Measurements from ENCODE around the gene ACTR3C. TPM values are rescaled to one million over a fixed set of nuclear protein-coding genes. Genes with fewer than 3 reads are reported as not detected.

ACTR3C gene
- total RNA-seq, 1 experiment from 2014 or later = 3.6 TPM

DNA sequence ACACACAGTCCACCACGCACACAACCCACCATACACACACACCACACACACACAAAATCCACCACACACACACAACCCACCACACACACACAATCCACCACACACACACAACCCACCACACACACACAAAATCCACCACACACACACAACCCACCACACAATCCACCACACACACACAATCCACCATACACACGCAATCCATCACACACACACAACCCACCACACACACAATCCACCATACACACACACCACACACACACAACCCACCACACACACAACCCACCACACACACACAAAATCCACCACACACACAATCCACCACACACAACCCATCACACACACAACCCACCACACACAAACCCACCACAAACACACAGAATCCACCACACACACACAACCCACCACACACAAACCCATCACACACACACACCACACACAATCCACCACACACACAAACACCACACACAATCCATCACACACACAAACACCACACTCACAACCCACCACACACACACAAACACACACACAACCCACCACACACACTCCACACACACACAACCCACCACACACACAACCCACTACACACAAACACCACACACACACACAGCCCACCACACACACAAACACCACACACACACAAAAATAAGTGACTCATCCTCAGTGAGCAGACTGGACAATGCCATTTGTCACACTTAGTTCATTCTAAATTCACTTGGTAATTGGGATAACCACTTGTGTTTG is 36.4 kb upstream of the ACTR3C start:
- POLR2A ChIA-PET = no interaction called here
- TF ChIP-seq, protein P1, sequence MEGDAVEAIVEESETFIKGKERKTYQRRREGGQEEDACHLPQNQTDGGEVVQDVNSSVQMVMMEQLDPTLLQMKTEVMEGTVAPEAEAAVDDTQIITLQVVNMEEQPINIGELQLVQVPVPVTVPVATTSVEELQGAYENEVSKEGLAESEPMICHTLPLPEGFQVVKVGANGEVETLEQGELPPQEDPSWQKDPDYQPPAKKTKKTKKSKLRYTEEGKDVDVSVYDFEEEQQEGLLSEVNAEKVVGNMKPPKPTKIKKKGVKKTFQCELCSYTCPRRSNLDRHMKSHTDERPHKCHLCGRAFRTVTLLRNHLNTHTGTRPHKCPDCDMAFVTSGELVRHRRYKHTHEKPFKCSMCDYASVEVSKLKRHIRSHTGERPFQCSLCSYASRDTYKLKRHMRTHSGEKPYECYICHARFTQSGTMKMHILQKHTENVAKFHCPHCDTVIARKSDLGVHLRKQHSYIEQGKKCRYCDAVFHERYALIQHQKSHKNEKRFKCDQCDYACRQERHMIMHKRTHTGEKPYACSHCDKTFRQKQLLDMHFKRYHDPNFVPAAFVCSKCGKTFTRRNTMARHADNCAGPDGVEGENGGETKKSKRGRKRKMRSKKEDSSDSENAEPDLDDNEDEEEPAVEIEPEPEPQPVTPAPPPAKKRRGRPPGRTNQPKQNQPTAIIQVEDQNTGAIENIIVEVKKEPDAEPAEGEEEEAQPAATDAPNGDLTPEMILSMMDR (IDR thresholded peaks at IDR 0.05; ENCODE audit: unreplicated experiment) = no peak
- intact Hi-C loops (cut with micrococcal nuclease) = no loop called here
- DNase-seq (ENCODE audit: unreplicated experiment) = no peak
- H3K9me3 Mint-ChIP-seq (ENCODE audit: unreplicated experiment) = no peaks in the 10 kb centered on the region
- H3K27ac Mint-ChIP-seq (ENCODE audit: low read depth, unreplicated experiment) = no peak overlapping the region
- no peaks in the 10 kb centered on the region for H3K4me1 Mint-ChIP-seq (ENCODE audit: insufficient read depth, unreplicated experiment)
- CTCF ChIA-PET = no interaction called here
- H3K4me3 Mint-ChIP-seq (ENCODE audit: unreplicated experiment) = no peak overlapping the region
- BruUV-seq (replicated peaks) = no TSS peak
- H3K27me3 Mint-ChIP-seq (ENCODE audit: insufficient read depth, unreplicated experiment) = no peaks in the 10 kb centered on the region
- H3K36me3 Mint-ChIP-seq (ENCODE audit: insufficient read depth, unreplicated experiment) = no peaks in the 10 kb centered on the region

DNA sequence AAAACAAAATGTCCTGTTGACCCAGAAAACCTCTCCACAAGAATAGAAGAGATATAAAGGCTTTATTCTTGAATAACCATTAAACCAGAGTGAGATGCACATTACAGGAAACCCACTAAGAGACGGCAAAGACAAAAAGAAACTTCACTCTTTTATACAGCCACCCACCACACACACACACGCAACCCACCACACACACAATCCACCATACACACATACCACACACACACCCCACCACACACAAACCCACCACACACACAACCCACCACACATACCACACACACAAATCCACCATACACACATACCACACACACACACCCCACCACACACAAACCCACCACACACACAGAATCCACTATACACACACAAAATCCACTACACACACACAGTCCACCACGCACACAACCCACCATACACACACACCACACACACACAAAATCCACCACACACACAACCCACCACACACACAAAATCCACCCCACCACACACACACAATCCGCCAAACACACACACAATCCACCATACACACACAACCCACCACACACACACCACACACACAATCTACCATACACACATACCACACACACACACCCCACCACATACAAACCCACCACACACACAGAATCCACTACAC is 35.8 kb upstream of the ACTR3C start:
- H3K4me1 Mint-ChIP-seq (ENCODE audit: insufficient read depth, unreplicated experiment) = no peaks in the 10 kb centered on the region
- no peaks in the 10 kb centered on the region for H3K36me3 Mint-ChIP-seq (ENCODE audit: insufficient read depth, unreplicated experiment)
- H3K27ac Mint-ChIP-seq (ENCODE audit: low read depth, unreplicated experiment) = no peak overlapping the region
- no TSS peak for BruUV-seq (replicated peaks)
- H3K9me3 Mint-ChIP-seq (ENCODE audit: unreplicated experiment) = no peaks in the 10 kb centered on the region
- intact Hi-C loops (cut with micrococcal nuclease) = no loop called here
- TF ChIP-seq, protein P1 (IDR thresholded peaks at IDR 0.05; ENCODE audit: unreplicated experiment) = no peak
- ChIA-PET POLR2A (no interaction called here), CTCF (interaction anchor here (0.6 to 1.5 kb wide), 4 partner anchors 8 to 61 kb away, joined by 4 to 8 read pairs (median 6); no protein-coding TSS in a partner anchor)
- H3K4me3 Mint-ChIP-seq (ENCODE audit: unreplicated experiment) = no peak overlapping the region
- DNase-seq (ENCODE audit: unreplicated experiment) = no peak
- H3K27me3 Mint-ChIP-seq (ENCODE audit: insufficient read depth, unreplicated experiment) = no peaks in the 10 kb centered on the region

DNA sequence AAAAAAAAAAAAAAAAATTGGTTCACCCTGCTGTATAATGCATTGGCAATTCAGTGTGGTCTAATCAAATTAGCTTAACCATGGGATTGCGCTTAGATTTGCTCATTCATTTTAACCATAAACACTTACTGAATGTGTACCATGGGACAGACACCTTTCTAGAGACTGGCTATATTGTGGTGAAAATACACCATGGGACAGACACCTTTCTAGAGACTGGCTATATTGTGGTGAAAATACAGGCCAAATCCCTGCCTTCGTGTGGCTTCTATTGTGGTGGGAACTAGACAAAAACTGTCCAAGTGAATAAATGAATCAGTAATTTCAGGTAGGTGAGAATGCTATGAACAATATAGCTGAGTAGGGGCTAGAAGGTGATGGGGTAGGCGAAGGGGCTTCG is 35.1 kb upstream of the ACTR3C start:
- no peaks in the 10 kb centered on the region for H3K36me3 Mint-ChIP-seq (ENCODE audit: insufficient read depth, unreplicated experiment)
- H3K27ac Mint-ChIP-seq (ENCODE audit: low read depth, unreplicated experiment) = no peak overlapping the region
- POLR2A ChIA-PET = interaction anchor here (1.4 kb wide), 1 partner anchor 10 kb away, joined by 4 read pairs; the partner anchor contains the start of gene REPIN1
- H3K4me1 Mint-ChIP-seq (ENCODE audit: insufficient read depth, unreplicated experiment) = no peaks in the 10 kb centered on the region
- no TSS peak for BruUV-seq (replicated peaks)
- intact Hi-C loops (cut with micrococcal nuclease) = no loop called here
- CTCF ChIA-PET = interaction anchor here (0.5 to 1.5 kb wide), 8 partner anchors 8 to 915 kb away, joined by 3 to 8 read pairs (median 4); no protein-coding TSS in a partner anchor
- H3K9me3 Mint-ChIP-seq (ENCODE audit: unreplicated experiment) = no peaks in the 10 kb centered on the region
- H3K4me3 Mint-ChIP-seq (ENCODE audit: unreplicated experiment) = no peak overlapping the region
- DNase-seq (ENCODE audit: unreplicated experiment) = no peak
- TF ChIP-seq, protein P1 (IDR thresholded peaks at IDR 0.05; ENCODE audit: unreplicated experiment) = no peak
- no peaks in the 10 kb centered on the region for H3K27me3 Mint-ChIP-seq (ENCODE audit: insufficient read depth, unreplicated experiment)

DNA sequence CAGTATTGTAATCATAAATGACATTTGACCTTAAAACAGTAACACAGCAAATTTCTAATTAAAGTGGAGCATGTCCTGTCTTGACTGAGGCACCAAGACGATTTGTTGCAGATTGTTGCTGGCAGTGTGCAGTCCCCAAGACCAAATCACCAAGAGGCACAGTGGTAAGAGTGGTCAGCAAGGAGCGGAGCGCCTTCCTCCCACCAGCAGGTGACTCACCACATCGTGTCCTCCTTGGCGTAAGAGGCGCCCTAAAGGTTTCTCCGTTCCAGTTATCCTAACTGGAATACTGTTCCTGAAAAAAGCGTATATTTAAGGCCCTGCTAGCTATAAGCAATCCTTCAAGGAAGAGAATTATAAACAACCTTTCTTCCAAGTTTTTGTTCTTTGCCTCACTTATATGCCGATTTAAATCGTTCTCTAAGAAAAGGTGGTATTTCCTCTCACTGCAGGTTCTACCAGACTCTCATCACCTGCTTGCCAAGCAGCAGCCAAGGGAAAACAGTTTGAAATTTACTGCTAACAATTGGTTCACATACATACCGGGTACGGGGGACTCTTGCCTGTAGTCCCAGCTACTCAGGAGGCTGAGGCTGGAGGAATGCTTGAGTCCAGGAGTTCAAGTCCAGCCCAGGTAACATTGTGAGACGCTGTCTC is 34.6 kb upstream of the ACTR3C start:
- no peaks in the 10 kb centered on the region for H3K27me3 Mint-ChIP-seq (ENCODE audit: insufficient read depth, unreplicated experiment)
- intact Hi-C loops (cut with micrococcal nuclease) = no loop called here
- CTCF ChIA-PET = interaction anchor here (0.5 to 3.2 kb wide), 12 partner anchors 9 to 1655 kb away, joined by 3 to 11 read pairs (median 4); a partner anchor contains a TSS
- TF ChIP-seq, protein P1 (IDR thresholded peaks at IDR 0.05; ENCODE audit: unreplicated experiment) = no peak
- no peaks in the 10 kb centered on the region for H3K9me3 Mint-ChIP-seq (ENCODE audit: unreplicated experiment)
- BruUV-seq (replicated peaks) = no TSS peak
- no peak overlapping the region for H3K4me3 Mint-ChIP-seq (ENCODE audit: unreplicated experiment)
- POLR2A ChIA-PET = interaction anchor here (1.4 kb wide), 1 partner anchor 11 kb away, joined by 4 read pairs; the partner anchor contains the start of gene REPIN1
- no peaks in the 10 kb centered on the region for H3K36me3 Mint-ChIP-seq (ENCODE audit: insufficient read depth, unreplicated experiment)
- H3K4me1 Mint-ChIP-seq (ENCODE audit: insufficient read depth, unreplicated experiment) = no peaks in the 10 kb centered on the region
- peak; percentile 57 for DNase-seq (ENCODE audit: unreplicated experiment)
- no peak overlapping the region for H3K27ac Mint-ChIP-seq (ENCODE audit: low read depth, unreplicated experiment)

Measured in MCF 10A (cell line).